Thoracic aorta (tissue), 2 donors: ENCODE data around the gene SUPT20H. TPM values are rescaled to one million over a fixed set of nuclear protein-coding genes. Genes with fewer than 3 reads are reported as not detected.
A peak's percentile ranks its signal among the peaks of the same experiment; 100 is the strongest.

Experiments
- ATAC-seq: fragments of 150-250 bp; one replicate; pipeline ENCODE4 v1.8.0; 2017; ENCODE audit warnings: low read depth; ENCODE audit not compliant: insufficient number of reproducible peaks, low FRiP score
- DNase-seq: peaks from one replicate; pipeline ENCODE4 v3.0.0-alpha.2; 2020; ENCODE audit warnings: low spot score
- H3K27ac ChIP-seq, 2 donors: fragments of 200-600 bp; sonication (generic); 1 replicate in 1 of 2; 2 replicates in 1 of 2; pipeline ENCODE4 v1.5.1; 2016; ENCODE audit warnings: mild to moderate bottlenecking in 2 of 2, moderate library complexity in 2 of 2
- H3K27me3 ChIP-seq: fragments of 200-600 bp; sonication (generic); replicated peaks from 2 replicates; pipeline ENCODE4 v1.6.0; 2016; ENCODE audit warnings: mild to moderate bottlenecking; ENCODE audit not compliant: insufficient read depth
- H3K36me3 ChIP-seq: fragments of 200-600 bp; sonication (generic); one replicate; pipeline ENCODE4 v1.5.1; 2016
- H3K4me1 ChIP-seq, 2 donors: fragments of 200-600 bp; sonication (generic); 1 replicate in 1 of 2; 2 replicates in 1 of 2; pipeline versions ENCODE4 v1.5.1 to v1.6.0; 2016; ENCODE audit warnings: low read depth in 2 of 2, mild to moderate bottlenecking in 1 of 2; ENCODE audit not compliant: control insufficient read depth in 1 of 2
- H3K4me3 ChIP-seq: fragments of 200-600 bp; sonication (generic); 2 replicates; pipeline ENCODE4 v1.5.1; 2016; ENCODE audit warnings: mild to moderate bottlenecking
- H3K9me3 ChIP-seq: fragments of 200-600 bp; sonication (generic); 2 replicates; pipeline ENCODE4 v1.5.1; 2016
- total RNA-seq, 2 donors: library from RNA; depleted of rRNA; stranded (reverse); fragments of >200 nt; gene quantifications; one replicate each; pipeline versions ENCODE4 v1.1.0 to v1.2.3, GENCODE V29; 2016
- TF ChIP-seq, protein P1 (sequence below): fragments of 200-600 bp; sonication (generic); IDR thresholded peaks from one replicate; pipeline ENCODE4 v1.5.1; 2019; ENCODE audit warnings: antibody characterized with exemption

Gene SUPT20H
- total RNA-seq, 2 donors from 2014 or later = 44.5 to 60.1 TPM

- Histone ChIP-seq H3K9me3 (no peaks in the 10 kb centered on the region), H3K27ac (no peak overlapping the region), H3K4me3 (no peak overlapping the region), H3K4me1 (no peaks in the 10 kb centered on the region), H3K27me3 (no peaks in the 10 kb centered on the region), H3K36me3 (no peaks in the 10 kb centered on the region)
- DNase-seq (no peak), ATAC-seq (no peak)
- TF ChIP-seq, protein P1, sequence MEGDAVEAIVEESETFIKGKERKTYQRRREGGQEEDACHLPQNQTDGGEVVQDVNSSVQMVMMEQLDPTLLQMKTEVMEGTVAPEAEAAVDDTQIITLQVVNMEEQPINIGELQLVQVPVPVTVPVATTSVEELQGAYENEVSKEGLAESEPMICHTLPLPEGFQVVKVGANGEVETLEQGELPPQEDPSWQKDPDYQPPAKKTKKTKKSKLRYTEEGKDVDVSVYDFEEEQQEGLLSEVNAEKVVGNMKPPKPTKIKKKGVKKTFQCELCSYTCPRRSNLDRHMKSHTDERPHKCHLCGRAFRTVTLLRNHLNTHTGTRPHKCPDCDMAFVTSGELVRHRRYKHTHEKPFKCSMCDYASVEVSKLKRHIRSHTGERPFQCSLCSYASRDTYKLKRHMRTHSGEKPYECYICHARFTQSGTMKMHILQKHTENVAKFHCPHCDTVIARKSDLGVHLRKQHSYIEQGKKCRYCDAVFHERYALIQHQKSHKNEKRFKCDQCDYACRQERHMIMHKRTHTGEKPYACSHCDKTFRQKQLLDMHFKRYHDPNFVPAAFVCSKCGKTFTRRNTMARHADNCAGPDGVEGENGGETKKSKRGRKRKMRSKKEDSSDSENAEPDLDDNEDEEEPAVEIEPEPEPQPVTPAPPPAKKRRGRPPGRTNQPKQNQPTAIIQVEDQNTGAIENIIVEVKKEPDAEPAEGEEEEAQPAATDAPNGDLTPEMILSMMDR = no peak
Measured at GRCh38 chr13:37087486-37087885, 28.0 kb upstream of the SUPT20H start.

GRCh38 chr13:37085606-37086005 lies 26.1 kb upstream of the SUPT20H start:
- H3K36me3 ChIP-seq = no peaks in the 10 kb centered on the region
- no peaks in the 10 kb centered on the region for H3K4me1 ChIP-seq
- no peaks in the 10 kb centered on the region for H3K27me3 ChIP-seq
- DNase-seq = no peak
- TF ChIP-seq, protein P1 = no peak
- no peak for ATAC-seq
- H3K4me3 ChIP-seq = no peak overlapping the region
- H3K27ac ChIP-seq = no peak overlapping the region
- no peaks in the 10 kb centered on the region for H3K9me3 ChIP-seq

DNA sequence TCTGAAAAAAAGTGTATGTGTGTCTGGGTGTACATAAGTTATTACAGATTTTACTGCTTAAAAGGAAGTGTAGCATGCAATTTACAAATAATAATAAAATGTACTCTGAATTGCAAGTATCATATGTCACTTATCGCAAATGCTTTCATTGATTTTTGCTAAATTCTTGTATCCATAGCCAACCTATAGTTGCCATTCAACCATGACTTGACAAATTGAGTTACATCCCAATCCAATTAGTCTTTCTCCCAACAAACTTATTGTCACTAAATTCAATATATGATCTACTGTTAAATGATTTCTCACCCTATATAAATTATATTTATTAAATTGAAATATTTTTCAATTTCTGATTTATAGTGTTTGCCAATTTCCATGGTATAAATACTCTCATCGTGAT lies 17.3 kb upstream of the SUPT20H start:
- DNase-seq (no peak), ATAC-seq (no peak)
- Histone ChIP-seq H3K4me1 (no peaks in the 10 kb centered on the region), H3K9me3 (no peaks in the 10 kb centered on the region), H3K27ac (no peak overlapping the region), H3K36me3 (no peaks in the 10 kb centered on the region), H3K27me3 (no peaks in the 10 kb centered on the region), H3K4me3 (no peak overlapping the region)
- TF ChIP-seq, protein P1 = no peak

- no peaks in the 10 kb centered on the region for H3K4me1 ChIP-seq
- TF ChIP-seq, protein P1 = no peak
- no peaks in the 10 kb centered on the region for H3K36me3 ChIP-seq
- no peak for ATAC-seq
- H3K27me3 ChIP-seq = no peaks in the 10 kb centered on the region
- no peak overlapping the region for H3K27ac ChIP-seq
- no peak for DNase-seq
- H3K4me3 ChIP-seq = no peak overlapping the region
- no peaks in the 10 kb centered on the region for H3K9me3 ChIP-seq
Measured at GRCh38 chr13:37075164-37075563, 15.7 kb upstream of the SUPT20H start.

DNA sequence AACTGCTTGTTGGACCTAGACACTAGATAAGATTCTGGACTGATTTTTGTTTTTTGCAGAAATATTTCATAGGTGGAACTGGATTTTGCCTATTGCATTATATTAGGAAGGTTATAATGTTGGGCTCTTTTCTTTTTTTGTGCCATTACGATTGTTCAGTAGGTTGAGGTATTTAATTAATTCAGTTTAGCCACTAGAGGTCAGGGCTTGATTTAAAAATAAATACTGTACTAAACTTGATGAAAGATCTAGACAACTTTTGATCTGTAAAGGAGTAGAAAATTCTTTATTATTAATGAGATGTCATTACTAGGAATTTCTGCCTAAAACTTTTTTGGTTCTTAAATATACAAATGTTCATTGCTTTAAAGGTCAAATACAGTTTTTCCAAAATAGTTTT lies 15.2 kb upstream of the SUPT20H start:
- DNase-seq = no peak
- TF ChIP-seq, protein P1 = peak; percentile 35
- Histone ChIP-seq H3K27me3 (no peaks in the 10 kb centered on the region), H3K27ac (no peak overlapping the region), H3K9me3 (no peaks in the 10 kb centered on the region), H3K4me3 (no peak overlapping the region), H3K4me1 (no peaks in the 10 kb centered on the region), H3K36me3 (no peaks in the 10 kb centered on the region)
- no peak for ATAC-seq
